Panc1 (cell line): ENCODE measurements around the gene TRIM37. TPM values are rescaled to one million over a fixed set of nuclear protein-coding genes. Genes with fewer than 3 reads are reported as not detected.
"Not testable (repeated sequence)": the region's sequence is repeated elsewhere in the genome, so short reads cannot be mapped to it uniquely, and the experiment has no call there.

Experiments
- ATAC-seq: fragments of 200-7000 bp; cut with Tn5 transposase; 2 replicates; pipeline ENCODE4 v1.9.1; 2020; ENCODE audit warnings: mild to moderate bottlenecking, moderate library complexity
- BruUV-seq: library from RNA; stranded (reverse); fragments of 400-500 nt; replicated peaks from 2 replicates; lab custom pipeline; 2021; lab: Mats Ljungman, UMichigan
- CTCF ChIA-PET: fragments of 300-600 bp; sonication (Branson Sonifier 250); formaldehyde crosslinking; loops from one replicate; lab custom pipeline; 2022; ENCODE audit warnings: antibody characterized with exemption; lab: Charles Lee
- POLR2A ChIA-PET: fragments of 300-600 bp; sonication (Branson Sonifier 250); formaldehyde crosslinking; loops from one replicate; lab custom pipeline; 2022; ENCODE audit warnings: antibody characterized with exemption; lab: Charles Lee
- DNase-seq: peaks from one replicate; pipeline ENCODE4 v3.0.0-alpha.2; 2010; ENCODE audit warnings: low read depth, low spot score
- H3K27ac ChIP-seq: 2 replicates; pipeline ENCODE4 v1.5.1; 2011; ENCODE audit warnings: mild to moderate bottlenecking, low read length, inconsistent platforms
- H3K27me3 ChIP-seq: fragments of 200-500 bp; sonication (Bioruptor generic); 2 replicates; pipeline ENCODE4 v1.6.0; 2014; ENCODE audit warnings: low read length, inconsistent platforms; ENCODE audit not compliant: control insufficient read depth, insufficient read depth
- H3K36me3 ChIP-seq: fragments of 200-500 bp; sonication (Bioruptor generic); 2 replicates; pipeline ENCODE4 v1.5.1; 2014; ENCODE audit warnings: inconsistent platforms, mild to moderate bottlenecking, low read length, moderate library complexity; ENCODE audit not compliant: control insufficient read depth, insufficient read depth
- H3K4me1 ChIP-seq: 2 replicates; pipeline ENCODE4 v1.5.1; 2011; ENCODE audit warnings: inconsistent platforms, mild to moderate bottlenecking, low read length, moderate library complexity; ENCODE audit not compliant: control insufficient read depth, insufficient read depth
- H3K4me3 ChIP-seq, 2 experiments: 2 replicates each; pipeline ENCODE4 v1.5.1; 2011 to 2012; ENCODE audit warnings: low read depth in 2 of 2, low read length in 2 of 2, mild to moderate bottlenecking in 2 of 2, inconsistent platforms in 1 of 2, moderate library complexity in 1 of 2
- H3K9me3 ChIP-seq: fragments of 200-500 bp; sonication (Bioruptor generic); 2 replicates; pipeline ENCODE4 v1.5.1; 2014; ENCODE audit warnings: low read depth, mild to moderate bottlenecking, inconsistent platforms, low read length, moderate library complexity; ENCODE audit not compliant: control insufficient read depth, insufficient read depth
- POLR2AphosphoS5 ChIP-seq: IDR thresholded peaks from 2 replicates; pipeline ENCODE4 v1.6.1; 2012; ENCODE audit warnings: mild to moderate bottlenecking, low read depth, low read length, moderate library complexity
- SIN3A ChIP-seq: IDR thresholded peaks from 2 replicates; pipeline ENCODE4 v1.6.1; 2012; ENCODE audit warnings: low read depth, mild to moderate bottlenecking, low read length, moderate library complexity, borderline replicate concordance; ENCODE audit not compliant: insufficient read depth
- TCF7L2 ChIP-seq: IDR thresholded peaks from 2 replicates; pipeline ENCODE4 v1.6.1; 2011; ENCODE audit warnings: mild to moderate bottlenecking, low read depth, low read length, inconsistent platforms
- in situ Hi-C: cut with HindIII; loops from 2 replicates; pipeline ENCODE4 v1.10.0; 2016; ENCODE audit warnings: low sequenced_read_pairs, low pct_unique_long_range_greater_than_20kb
- intact Hi-C: fragments of 100-400 bp; cut with micrococcal nuclease; formaldehyde crosslinking; loops from one replicate; pipeline ENCODE4 v1.10.0; 2022; ENCODE audit not compliant: unreplicated experiment
- total RNA-seq: library from RNA; stranded (reverse); gene quantifications from one replicate; pipeline ENCODE4 v1.2.1, GENCODE V29; 2021; ENCODE audit not compliant: unreplicated experiment
- TF ChIP-seq, protein P1 (sequence below): fragments of 450-650 bp; IDR thresholded peaks from 2 replicates; pipeline ENCODE4 v1.5.1; 2017; ENCODE audit warnings: mild to moderate bottlenecking
- TF ChIP-seq, protein P2 (sequence below), 2 experiments: IDR thresholded peaks; 2 replicates each; pipeline ENCODE4 v1.6.1; 2011 to 2012; ENCODE audit warnings: low read depth in 2 of 2, control low read depth in 1 of 2, low read length in 1 of 2, mild to moderate bottlenecking in 1 of 2, moderate library complexity in 1 of 2; ENCODE audit not compliant: insufficient read depth in 1 of 2

Gene TRIM37
- total RNA-seq, 1 experiment from 2014 or later = 43.3 TPM

DNA sequence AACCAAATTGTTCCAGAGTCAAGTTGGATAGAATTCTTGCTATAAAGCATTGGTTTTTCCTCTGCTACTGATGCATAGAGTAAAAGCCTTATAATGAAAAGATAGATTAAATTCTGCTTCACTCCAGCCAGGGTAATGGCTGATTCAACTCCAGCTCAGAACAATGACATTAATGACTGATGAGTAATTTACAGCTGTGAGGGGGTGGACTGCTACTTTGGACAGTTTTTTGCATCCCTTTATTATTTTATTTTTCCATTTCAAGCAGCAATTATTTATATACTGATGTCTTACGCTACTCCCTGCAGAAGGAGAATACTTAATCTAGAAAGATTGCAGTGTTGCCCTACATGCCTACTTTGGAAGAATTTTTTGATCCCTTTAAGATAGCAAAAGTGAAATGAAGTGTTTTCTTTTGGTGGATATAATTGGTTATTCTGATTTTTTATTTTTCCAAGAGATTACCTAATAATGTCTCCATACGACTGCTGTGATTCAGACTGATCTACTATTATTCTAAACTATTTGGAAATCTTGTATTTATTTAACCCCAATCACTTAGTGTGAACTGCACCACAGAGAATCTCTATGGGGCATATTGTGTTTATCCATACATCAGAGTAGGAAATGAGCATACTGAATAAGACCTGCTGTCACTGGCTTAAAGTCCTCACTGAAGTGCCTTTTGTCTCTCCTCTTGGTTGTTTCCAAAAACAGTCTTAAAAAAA lies 149.5 kb downstream of the TRIM37 start:
- ChIA-PET CTCF (no interaction called here), POLR2A (no interaction called here)
- DNase-seq = no peak
- H3K9me3 ChIP-seq = no peaks in the 10 kb centered on the region
- intact Hi-C loops = no loop called here
- no TSS peak for BruUV-seq
- in situ Hi-C loops = no loop called here
- no peak for ATAC-seq
- H3K36me3 ChIP-seq = no peaks in the 10 kb centered on the region
- no peak overlapping the region for H3K4me3 ChIP-seq
- TF ChIP-seq, protein P1, sequence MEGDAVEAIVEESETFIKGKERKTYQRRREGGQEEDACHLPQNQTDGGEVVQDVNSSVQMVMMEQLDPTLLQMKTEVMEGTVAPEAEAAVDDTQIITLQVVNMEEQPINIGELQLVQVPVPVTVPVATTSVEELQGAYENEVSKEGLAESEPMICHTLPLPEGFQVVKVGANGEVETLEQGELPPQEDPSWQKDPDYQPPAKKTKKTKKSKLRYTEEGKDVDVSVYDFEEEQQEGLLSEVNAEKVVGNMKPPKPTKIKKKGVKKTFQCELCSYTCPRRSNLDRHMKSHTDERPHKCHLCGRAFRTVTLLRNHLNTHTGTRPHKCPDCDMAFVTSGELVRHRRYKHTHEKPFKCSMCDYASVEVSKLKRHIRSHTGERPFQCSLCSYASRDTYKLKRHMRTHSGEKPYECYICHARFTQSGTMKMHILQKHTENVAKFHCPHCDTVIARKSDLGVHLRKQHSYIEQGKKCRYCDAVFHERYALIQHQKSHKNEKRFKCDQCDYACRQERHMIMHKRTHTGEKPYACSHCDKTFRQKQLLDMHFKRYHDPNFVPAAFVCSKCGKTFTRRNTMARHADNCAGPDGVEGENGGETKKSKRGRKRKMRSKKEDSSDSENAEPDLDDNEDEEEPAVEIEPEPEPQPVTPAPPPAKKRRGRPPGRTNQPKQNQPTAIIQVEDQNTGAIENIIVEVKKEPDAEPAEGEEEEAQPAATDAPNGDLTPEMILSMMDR = no peak
- TF ChIP-seq SIN3A (no peak), POLR2AphosphoS5 (no peak), TCF7L2 (no peak)
- TF ChIP-seq, protein P2, sequence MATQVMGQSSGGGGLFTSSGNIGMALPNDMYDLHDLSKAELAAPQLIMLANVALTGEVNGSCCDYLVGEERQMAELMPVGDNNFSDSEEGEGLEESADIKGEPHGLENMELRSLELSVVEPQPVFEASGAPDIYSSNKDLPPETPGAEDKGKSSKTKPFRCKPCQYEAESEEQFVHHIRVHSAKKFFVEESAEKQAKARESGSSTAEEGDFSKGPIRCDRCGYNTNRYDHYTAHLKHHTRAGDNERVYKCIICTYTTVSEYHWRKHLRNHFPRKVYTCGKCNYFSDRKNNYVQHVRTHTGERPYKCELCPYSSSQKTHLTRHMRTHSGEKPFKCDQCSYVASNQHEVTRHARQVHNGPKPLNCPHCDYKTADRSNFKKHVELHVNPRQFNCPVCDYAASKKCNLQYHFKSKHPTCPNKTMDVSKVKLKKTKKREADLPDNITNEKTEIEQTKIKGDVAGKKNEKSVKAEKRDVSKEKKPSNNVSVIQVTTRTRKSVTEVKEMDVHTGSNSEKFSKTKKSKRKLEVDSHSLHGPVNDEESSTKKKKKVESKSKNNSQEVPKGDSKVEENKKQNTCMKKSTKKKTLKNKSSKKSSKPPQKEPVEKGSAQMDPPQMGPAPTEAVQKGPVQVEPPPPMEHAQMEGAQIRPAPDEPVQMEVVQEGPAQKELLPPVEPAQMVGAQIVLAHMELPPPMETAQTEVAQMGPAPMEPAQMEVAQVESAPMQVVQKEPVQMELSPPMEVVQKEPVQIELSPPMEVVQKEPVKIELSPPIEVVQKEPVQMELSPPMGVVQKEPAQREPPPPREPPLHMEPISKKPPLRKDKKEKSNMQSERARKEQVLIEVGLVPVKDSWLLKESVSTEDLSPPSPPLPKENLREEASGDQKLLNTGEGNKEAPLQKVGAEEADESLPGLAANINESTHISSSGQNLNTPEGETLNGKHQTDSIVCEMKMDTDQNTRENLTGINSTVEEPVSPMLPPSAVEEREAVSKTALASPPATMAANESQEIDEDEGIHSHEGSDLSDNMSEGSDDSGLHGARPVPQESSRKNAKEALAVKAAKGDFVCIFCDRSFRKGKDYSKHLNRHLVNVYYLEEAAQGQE (IDR thresholded peaks at IDR 0.05; ENCODE audit: insufficient read depth in 1 of 2, low read depth in 2 of 2, low read length in 1 of 2) = no peak
- no peaks in the 10 kb centered on the region for H3K27me3 ChIP-seq
- no peak overlapping the region for H3K27ac ChIP-seq
- no peaks in the 10 kb centered on the region for H3K4me1 ChIP-seq

DNA sequence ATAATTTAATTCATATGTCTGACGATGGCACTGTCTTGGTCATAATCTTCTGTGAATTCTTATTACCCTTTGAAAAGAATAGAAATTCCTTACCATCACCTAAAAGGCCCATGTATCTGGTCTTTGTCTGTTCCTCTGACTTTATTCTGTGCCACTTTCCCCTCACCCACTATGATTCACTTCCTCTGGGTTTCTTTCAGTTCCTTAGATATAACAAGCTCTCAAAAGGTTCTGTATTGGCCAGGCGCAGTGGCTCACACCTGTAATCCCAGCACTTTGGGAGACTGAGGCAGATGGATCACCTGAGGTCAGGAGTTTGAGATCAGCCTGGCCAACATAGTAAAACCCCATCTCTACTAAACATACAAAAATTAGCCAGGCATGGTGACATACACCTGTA lies 152.3 kb downstream of the TRIM37 start:
- CTCF ChIA-PET, H3K27me3 ChIP-seq, POLR2A ChIA-PET, in situ Hi-C loops, intact Hi-C loops, BruUV-seq, H3K27ac ChIP-seq, ATAC-seq, DNase-seq, H3K4me1 ChIP-seq, H3K36me3 ChIP-seq, H3K9me3 ChIP-seq, H3K4me3 ChIP-seq: not testable (repeated sequence)

DNA sequence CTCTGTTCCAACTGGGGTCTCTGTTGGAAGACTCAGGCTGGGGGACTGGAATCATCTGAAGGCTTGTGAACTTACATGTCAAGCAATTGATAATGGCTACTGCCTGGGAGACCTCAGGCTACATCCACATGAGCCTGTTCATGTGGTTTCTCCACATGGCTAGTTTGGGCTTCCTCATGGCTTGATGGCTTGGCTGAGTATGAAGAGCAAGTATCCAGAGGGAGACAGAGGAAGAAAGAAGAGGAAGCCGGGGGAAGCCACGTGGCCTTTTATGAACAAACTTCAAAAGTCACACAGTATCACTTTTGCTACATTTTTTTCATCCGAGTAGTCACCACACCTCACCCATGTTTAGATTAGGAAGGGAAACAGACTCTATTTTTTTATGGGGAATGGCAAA lies 158.9 kb downstream of the TRIM37 start:
- DNase-seq (no peak), ATAC-seq (no peak)
- BruUV-seq = no TSS peak
- H3K27ac ChIP-seq = no peak overlapping the region
- ChIA-PET CTCF (no interaction called here), POLR2A (no interaction called here)
- H3K27me3 ChIP-seq = no peaks in the 10 kb centered on the region
- in situ Hi-C loops = no loop called here
- intact Hi-C loops = no loop called here
- H3K36me3 ChIP-seq = no peaks in the 10 kb centered on the region
- H3K4me1 ChIP-seq = no peaks in the 10 kb centered on the region
- TF ChIP-seq, protein P1 = no peak
- no peak for TF ChIP-seq TCF7L2
- no peak for TF ChIP-seq SIN3A
- TF ChIP-seq, protein P2 (IDR thresholded peaks at IDR 0.05; ENCODE audit: insufficient read depth in 1 of 2, low read depth in 2 of 2, low read length in 1 of 2) = no peak
- TF ChIP-seq POLR2AphosphoS5 = no peak
- peaks cover 7% of the 10 kb centered on the region; the same call in 1 of the 2 replicates for H3K9me3 ChIP-seq
- no peak overlapping the region for H3K4me3 ChIP-seq
